ENCODE data around the gene SNRNP200.

DNA sequence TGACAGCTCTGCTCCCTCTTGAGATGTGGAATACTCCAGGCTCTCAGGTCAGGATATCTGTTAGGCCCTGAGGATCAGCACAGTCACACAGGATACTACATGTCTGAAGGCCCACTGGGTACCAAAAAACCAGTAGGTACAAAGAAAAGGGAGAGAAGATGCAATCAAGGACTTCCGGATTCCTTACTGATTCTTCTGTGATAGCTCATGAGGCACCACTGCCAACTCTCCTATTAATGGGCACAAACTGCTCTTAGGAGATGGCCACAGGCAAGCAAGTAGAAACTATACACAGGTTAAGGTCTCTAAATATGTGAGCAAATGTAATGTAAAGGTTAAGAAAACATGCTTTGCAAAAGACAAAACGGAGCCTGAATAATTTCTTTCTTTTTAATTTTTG lies 43.0 kb downstream of the SNRNP200 start:
- TF ChIP-seq, protein P1, sequence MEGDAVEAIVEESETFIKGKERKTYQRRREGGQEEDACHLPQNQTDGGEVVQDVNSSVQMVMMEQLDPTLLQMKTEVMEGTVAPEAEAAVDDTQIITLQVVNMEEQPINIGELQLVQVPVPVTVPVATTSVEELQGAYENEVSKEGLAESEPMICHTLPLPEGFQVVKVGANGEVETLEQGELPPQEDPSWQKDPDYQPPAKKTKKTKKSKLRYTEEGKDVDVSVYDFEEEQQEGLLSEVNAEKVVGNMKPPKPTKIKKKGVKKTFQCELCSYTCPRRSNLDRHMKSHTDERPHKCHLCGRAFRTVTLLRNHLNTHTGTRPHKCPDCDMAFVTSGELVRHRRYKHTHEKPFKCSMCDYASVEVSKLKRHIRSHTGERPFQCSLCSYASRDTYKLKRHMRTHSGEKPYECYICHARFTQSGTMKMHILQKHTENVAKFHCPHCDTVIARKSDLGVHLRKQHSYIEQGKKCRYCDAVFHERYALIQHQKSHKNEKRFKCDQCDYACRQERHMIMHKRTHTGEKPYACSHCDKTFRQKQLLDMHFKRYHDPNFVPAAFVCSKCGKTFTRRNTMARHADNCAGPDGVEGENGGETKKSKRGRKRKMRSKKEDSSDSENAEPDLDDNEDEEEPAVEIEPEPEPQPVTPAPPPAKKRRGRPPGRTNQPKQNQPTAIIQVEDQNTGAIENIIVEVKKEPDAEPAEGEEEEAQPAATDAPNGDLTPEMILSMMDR (IDR thresholded peaks at IDR 0.05; ENCODE audit: insufficient read depth, low read length) = no peak
- TF ChIP-seq GABPA (IDR thresholded peaks at IDR 0.05; ENCODE audit: low read depth) (no peak), SPI1 (IDR thresholded peaks at IDR 0.05; ENCODE audit: borderline replicate concordance, low read depth) (no peak), POLR2AphosphoS5 (IDR thresholded peaks at IDR 0.05; ENCODE audit: low read depth) (no peak)
- TF ChIP-seq, protein P2, sequence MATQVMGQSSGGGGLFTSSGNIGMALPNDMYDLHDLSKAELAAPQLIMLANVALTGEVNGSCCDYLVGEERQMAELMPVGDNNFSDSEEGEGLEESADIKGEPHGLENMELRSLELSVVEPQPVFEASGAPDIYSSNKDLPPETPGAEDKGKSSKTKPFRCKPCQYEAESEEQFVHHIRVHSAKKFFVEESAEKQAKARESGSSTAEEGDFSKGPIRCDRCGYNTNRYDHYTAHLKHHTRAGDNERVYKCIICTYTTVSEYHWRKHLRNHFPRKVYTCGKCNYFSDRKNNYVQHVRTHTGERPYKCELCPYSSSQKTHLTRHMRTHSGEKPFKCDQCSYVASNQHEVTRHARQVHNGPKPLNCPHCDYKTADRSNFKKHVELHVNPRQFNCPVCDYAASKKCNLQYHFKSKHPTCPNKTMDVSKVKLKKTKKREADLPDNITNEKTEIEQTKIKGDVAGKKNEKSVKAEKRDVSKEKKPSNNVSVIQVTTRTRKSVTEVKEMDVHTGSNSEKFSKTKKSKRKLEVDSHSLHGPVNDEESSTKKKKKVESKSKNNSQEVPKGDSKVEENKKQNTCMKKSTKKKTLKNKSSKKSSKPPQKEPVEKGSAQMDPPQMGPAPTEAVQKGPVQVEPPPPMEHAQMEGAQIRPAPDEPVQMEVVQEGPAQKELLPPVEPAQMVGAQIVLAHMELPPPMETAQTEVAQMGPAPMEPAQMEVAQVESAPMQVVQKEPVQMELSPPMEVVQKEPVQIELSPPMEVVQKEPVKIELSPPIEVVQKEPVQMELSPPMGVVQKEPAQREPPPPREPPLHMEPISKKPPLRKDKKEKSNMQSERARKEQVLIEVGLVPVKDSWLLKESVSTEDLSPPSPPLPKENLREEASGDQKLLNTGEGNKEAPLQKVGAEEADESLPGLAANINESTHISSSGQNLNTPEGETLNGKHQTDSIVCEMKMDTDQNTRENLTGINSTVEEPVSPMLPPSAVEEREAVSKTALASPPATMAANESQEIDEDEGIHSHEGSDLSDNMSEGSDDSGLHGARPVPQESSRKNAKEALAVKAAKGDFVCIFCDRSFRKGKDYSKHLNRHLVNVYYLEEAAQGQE (IDR thresholded peaks at IDR 0.05; ENCODE audit: insufficient replicate concordance, low read depth) = no peak

Measured in HL-60 (cell line).